Cardiac fibroblast (primary cell): ENCODE measurements around the gene TBC1D3B.

Source experiments
- DNase-seq, 2 donors: peaks; one replicate each; pipeline versions ENCODE4 v3.0.0 to v3.0.0-alpha.2; 2010; ENCODE audit warnings: low read depth in 2 of 2
- H3K4me3 ChIP-seq, 2 donors: replicated peaks in 1 of 2; 1 replicate in 1 of 2; 2 replicates in 1 of 2; pipeline ENCODE4 v1.5.1; 2011; ENCODE audit warnings: low read depth in 2 of 2, low read length in 2 of 2, mild to moderate bottlenecking in 2 of 2, moderate library complexity in 1 of 2
- TF ChIP-seq, protein P1 (sequence below): IDR thresholded peaks from one replicate; pipeline ENCODE4 v1.5.1; 2011; ENCODE audit warnings: low read depth, mild to moderate bottlenecking, low read length, inconsistent platforms

The TBC1D3B gene

DNA sequence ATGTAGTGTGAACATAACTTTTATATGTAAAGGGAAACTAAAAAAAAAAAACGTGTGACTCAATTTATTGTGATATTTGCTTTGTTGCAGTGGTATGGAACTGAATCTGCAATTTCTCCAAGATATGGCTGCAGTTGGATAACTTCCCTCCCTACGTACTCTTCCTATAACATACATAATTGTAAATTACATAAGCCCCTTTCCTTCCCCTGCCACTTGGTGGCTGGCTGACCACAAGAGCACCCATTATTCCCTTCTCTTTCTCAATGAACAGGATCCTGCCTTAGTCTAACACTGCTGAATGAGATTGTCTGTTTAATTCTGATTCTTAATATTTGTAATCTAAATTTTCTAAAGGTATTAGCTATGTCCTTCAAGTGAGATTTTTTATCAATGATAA lies 45.0 kb downstream of the TBC1D3B start:
- TF ChIP-seq, protein P1, sequence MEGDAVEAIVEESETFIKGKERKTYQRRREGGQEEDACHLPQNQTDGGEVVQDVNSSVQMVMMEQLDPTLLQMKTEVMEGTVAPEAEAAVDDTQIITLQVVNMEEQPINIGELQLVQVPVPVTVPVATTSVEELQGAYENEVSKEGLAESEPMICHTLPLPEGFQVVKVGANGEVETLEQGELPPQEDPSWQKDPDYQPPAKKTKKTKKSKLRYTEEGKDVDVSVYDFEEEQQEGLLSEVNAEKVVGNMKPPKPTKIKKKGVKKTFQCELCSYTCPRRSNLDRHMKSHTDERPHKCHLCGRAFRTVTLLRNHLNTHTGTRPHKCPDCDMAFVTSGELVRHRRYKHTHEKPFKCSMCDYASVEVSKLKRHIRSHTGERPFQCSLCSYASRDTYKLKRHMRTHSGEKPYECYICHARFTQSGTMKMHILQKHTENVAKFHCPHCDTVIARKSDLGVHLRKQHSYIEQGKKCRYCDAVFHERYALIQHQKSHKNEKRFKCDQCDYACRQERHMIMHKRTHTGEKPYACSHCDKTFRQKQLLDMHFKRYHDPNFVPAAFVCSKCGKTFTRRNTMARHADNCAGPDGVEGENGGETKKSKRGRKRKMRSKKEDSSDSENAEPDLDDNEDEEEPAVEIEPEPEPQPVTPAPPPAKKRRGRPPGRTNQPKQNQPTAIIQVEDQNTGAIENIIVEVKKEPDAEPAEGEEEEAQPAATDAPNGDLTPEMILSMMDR, result no peak
- DNase-seq, result no peak
- H3K4me3 ChIP-seq, result no peak overlapping the region

DNA sequence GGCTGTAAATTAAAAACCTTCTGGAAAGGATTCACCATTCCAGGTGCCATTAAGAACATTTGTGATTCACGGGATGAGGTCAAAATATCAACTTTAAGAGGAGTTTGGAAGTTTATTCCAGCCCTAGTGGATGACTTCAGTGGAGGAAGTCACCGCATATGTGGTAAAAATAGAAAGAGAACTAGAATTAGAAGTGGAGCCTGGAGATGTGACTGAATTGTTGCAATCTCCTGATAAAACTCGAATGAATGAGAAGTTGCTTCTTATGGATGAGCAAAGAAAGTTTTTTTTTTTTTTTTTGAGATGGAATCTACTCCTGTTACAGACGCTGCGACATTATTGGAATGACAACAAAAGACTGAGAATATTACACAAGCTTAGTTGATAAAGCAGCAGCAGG lies 46.1 kb downstream of the TBC1D3B start:
- no peak for DNase-seq
- TF ChIP-seq, protein P1, result no peak
- no peak overlapping the region for H3K4me3 ChIP-seq

DNA sequence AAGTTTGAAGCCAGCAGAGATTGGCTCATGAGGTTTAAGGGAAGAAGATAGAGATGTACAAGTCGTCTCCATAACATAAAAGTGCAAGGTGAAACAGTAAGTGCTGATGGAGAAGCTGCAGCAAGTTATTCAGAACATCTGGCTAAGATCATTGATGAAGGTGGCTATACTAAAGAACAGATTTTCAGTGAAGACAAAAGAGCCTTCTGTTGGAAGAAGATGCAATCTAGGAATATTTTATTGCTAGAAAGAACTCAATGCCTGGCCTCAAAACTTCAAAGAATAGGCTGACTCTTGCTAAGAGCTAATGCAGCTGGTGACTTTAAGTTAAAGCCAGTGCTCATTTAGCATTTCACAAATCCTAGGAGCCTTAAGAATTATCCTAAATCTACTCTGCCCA lies 46.8 kb downstream of the TBC1D3B start:
- H3K4me3 ChIP-seq, result no peak overlapping the region
- DNase-seq, result no peak
- TF ChIP-seq, protein P1, result no peak

DNA sequence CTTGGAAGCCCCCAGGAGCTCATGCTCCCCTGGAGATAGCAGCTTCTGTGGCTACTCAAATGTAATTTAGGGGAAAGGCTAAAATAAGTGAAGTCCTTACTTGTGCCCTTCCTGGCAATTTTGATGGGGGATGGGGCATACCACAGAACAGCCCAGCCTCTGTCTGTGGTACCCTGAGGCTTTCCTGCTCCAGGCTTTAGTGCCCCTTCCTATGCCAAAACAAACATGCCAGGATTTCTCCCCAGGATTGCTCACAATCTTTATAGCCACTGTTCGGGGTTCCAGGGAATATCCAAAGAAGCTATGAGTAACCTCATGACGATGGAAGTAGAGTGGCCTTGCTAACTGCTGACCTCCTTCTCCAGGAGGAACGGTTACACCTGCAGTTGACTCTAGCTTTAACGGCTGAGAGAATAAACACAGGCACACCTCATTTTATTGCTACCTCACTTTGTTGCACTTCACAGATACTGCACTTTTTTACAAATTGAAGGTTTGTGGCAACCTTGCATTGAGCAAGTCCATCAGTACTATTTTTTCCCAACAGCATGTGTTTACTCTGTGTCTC lies 47.9 kb downstream of the TBC1D3B start:
- no peak for DNase-seq
- no peak overlapping the region for H3K4me3 ChIP-seq
- TF ChIP-seq, protein P1, result no peak

DNA sequence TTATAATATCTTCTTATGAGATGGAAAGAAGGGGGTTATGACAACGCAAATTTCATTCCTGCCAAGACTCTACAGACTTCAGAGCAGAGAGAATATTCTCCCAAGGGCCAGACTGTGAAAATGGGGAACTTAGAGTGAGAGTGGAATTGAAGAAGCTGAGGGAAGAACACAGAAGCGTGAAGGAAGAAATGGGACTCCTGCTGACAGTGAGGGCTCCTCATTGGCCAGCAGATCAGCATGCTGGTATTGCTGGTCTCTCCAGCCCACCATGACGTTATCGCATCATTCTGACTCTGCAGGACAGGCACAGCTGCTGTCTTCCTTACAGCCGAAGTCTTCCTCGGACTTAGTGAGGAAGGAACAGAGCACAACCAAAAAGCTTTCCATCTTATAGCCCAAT lies 48.5 kb downstream of the TBC1D3B start:
- no peak for DNase-seq
- TF ChIP-seq, protein P1, result no peak
- H3K4me3 ChIP-seq, result no peak overlapping the region

DNA sequence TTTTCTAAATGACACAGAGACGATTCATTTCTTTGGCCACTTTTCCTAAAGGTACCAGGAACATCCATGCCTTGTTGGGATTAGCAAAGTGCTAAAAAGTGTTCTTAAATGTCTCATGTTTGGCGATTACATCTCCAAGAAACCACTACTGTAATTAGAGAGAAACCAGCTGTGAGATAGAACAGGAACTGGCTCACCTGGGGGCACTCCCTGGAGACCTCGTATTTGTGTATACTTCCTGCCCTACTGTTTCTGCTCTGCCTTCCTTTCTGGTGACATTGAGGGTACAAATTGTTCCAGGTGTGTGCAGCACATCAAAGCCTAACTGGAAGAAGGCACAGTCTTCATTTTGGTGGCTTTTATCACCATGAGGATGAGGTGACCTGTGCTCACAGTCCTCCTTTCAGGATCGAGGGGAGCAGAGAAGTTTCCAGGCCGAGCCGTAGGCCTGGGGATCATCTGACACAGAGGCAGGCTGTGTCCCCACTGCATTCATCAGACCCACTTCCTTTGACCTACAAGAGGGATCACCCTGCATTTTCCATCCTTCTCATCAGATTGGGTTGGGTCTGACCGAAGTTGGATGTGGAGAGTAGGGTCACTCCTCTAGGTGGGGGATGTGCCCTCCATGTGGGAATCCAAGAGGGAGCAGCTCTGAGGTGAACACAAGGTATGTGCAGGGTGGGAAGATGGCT lies 49.1 kb downstream of the TBC1D3B start:
- no peak overlapping the region for H3K4me3 ChIP-seq
- no peak for DNase-seq
- TF ChIP-seq, protein P1, result no peak
